ENCODE measurements around the gene DSCAML1.

GRCh38 chr11:117427356-117427874 is 369.6 kb downstream of the DSCAML1 start:
- TF ChIP-seq POLR2A (IDR thresholded peaks at IDR 0.05; ENCODE audit: control extremely low read depth in 1 of 2, low read depth in 2 of 2, low read length in 2 of 2): no peak
- TF ChIP-seq, protein P1, sequence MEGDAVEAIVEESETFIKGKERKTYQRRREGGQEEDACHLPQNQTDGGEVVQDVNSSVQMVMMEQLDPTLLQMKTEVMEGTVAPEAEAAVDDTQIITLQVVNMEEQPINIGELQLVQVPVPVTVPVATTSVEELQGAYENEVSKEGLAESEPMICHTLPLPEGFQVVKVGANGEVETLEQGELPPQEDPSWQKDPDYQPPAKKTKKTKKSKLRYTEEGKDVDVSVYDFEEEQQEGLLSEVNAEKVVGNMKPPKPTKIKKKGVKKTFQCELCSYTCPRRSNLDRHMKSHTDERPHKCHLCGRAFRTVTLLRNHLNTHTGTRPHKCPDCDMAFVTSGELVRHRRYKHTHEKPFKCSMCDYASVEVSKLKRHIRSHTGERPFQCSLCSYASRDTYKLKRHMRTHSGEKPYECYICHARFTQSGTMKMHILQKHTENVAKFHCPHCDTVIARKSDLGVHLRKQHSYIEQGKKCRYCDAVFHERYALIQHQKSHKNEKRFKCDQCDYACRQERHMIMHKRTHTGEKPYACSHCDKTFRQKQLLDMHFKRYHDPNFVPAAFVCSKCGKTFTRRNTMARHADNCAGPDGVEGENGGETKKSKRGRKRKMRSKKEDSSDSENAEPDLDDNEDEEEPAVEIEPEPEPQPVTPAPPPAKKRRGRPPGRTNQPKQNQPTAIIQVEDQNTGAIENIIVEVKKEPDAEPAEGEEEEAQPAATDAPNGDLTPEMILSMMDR (IDR thresholded peaks at IDR 0.05; ENCODE audit: control extremely low read depth in 1 of 3, insufficient read depth in 1 of 3, low read depth in 1 of 3, low read length in 3 of 3): no peak
- no peak for TF ChIP-seq SAP30 (IDR thresholded peaks at IDR 0.05; ENCODE audit: insufficient read depth, insufficient replicate concordance, low read length)
- TF ChIP-seq EZH2 (IDR thresholded peaks at IDR 0.05; ENCODE audit: low read depth, low read length, severe bottlenecking): no peak

All from H1 (cell line).